Gastroesophageal sphincter (tissue), 3 donors: ENCODE data around the gene TPRN.

Experiments used
- CTCF ChIP-seq, 4 experiments: fragments of 200-600 bp in 2 of 4; fragments of 450-650 bp in 2 of 4; sonication (generic) in 1 of 4; IDR thresholded peaks; one replicate each; pipeline ENCODE4 v1.5.1; 2017 to 2019; ENCODE audit warnings: antibody characterized with exemption in 4 of 4, mild to moderate bottlenecking in 2 of 4, moderate library complexity in 2 of 4
- EP300 ChIP-seq: sonication (generic); formaldehyde crosslinking; IDR thresholded peaks from one replicate; pipeline ENCODE4 v1.6.1; 2017; ENCODE audit warnings: antibody characterized with exemption, mild to moderate bottlenecking
- POLR2A ChIP-seq, 2 donors: fragments of 450-650 bp; IDR thresholded peaks; one replicate each; pipeline ENCODE4 v1.6.1; 2017; ENCODE audit warnings: antibody characterized with exemption in 2 of 2, mild to moderate bottlenecking in 2 of 2, moderate library complexity in 1 of 2
- POLR2AphosphoS5 ChIP-seq: sonication (generic); formaldehyde crosslinking; IDR thresholded peaks from one replicate; pipeline ENCODE4 v1.6.1; 2017; ENCODE audit warnings: antibody characterized with exemption

- TF ChIP-seq CTCF (IDR thresholded peaks at IDR 0.05) (no peak), POLR2A (IDR thresholded peaks at IDR 0.05) (no peak), POLR2AphosphoS5 (no peak), EP300 (no peak)
These were observed 16.5 kb downstream of the TPRN start for GRCh38 chr9:137183980-137184595.
